ENCODE measurements around the gene SLC39A11. TPM values are rescaled to one million over a fixed set of nuclear protein-coding genes. Genes with fewer than 3 reads are reported as not detected.

The SLC39A11 gene
- total RNA-seq, 4 donors from 2014 or later: 45.2 to 59.5 (median 49.2) TPM

GRCh38 chr17:72863526-72864211 lies 228.8 kb downstream of the SLC39A11 start:
- Histone ChIP-seq H3K4me3 (no peak overlapping the region), H3K27me3 (no peaks in the 10 kb centered on the region), H3K27ac (no peak overlapping the region), H3K36me3 (no peaks in the 10 kb centered on the region), H3K4me1 (no peaks in the 10 kb centered on the region), H3K9me3 (no peaks in the 10 kb centered on the region)
- WGBS: 92% methylated on average over 11 of the region's 11 CpGs
- no peak for DNase-seq (ENCODE audit: low spot score in 2 of 2)
- TF ChIP-seq POLR2A (IDR thresholded peaks at IDR 0.05): no peak
- TF ChIP-seq CTCF (IDR thresholded peaks at IDR 0.05): no peak
- TF ChIP-seq EP300 (IDR thresholded peaks at IDR 0.05): no peak
- no peak for TF ChIP-seq POLR2AphosphoS5 (IDR thresholded peaks at IDR 0.05)

DNA sequence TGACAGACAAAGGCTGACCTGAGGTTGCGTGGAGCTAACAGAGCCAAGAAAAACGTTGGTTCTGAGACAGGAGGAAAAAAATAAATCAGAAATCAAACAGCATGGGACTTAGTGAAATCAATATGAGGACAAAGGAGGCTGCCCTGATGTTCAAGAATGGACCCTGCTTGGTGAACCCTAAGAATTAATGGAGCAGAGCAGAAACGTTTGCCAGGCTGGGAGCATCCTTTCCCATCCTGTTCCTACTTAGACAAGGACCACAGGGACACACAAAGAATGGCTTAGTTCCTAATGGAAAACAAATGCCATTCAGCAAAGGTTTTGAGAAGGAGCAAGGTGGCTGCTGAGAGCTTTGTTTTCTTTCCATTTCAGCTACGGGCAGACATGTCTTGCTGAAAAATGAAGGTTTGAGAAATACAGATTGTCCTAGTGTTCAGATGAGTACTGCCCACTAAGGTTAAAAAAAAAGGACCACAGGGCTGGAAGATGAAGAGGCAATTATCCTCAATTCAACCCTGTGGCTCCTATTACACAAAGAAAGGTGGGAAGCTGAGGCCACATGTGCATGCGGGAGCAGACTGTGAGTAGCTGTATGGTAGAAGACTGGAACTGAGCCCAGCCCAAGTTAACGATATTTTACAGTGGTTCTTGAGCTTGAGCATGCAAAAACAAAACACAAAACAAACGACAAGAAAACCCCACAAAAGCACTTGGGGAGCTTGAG lies 230.1 kb downstream of the SLC39A11 start:
- WGBS: 68% methylated on average over 7 of the region's 7 CpGs

GRCh38 chr17:72861811-72862210 lies 230.7 kb downstream of the SLC39A11 start:
- no peak for DNase-seq (ENCODE audit: low spot score in 2 of 2)
- H3K4me3 ChIP-seq: no peak overlapping the region
- H3K27me3 ChIP-seq: no peaks in the 10 kb centered on the region
- H3K27ac ChIP-seq: no peak overlapping the region
- H3K9me3 ChIP-seq: no peaks in the 10 kb centered on the region
- no peaks in the 10 kb centered on the region for H3K36me3 ChIP-seq
- TF ChIP-seq POLR2AphosphoS5 (IDR thresholded peaks at IDR 0.05): no peak
- TF ChIP-seq CTCF (IDR thresholded peaks at IDR 0.05): no peak
- TF ChIP-seq EP300 (IDR thresholded peaks at IDR 0.05): no peak
- no peak for TF ChIP-seq POLR2A (IDR thresholded peaks at IDR 0.05)
- no peaks in the 10 kb centered on the region for H3K4me1 ChIP-seq

More for the DNA sequence above, 230.1 kb downstream of the SLC39A11 start:
- Histone ChIP-seq H3K4me1 (no peaks in the 10 kb centered on the region), H3K9me3 (no peaks in the 10 kb centered on the region), H3K27ac (no peak overlapping the region), H3K36me3 (no peaks in the 10 kb centered on the region), H3K4me3 (no peak overlapping the region), H3K27me3 (no peaks in the 10 kb centered on the region)
- TF ChIP-seq POLR2A (IDR thresholded peaks at IDR 0.05): no peak
- no peak for TF ChIP-seq EP300 (IDR thresholded peaks at IDR 0.05)
- no peak for TF ChIP-seq POLR2AphosphoS5 (IDR thresholded peaks at IDR 0.05)
- no peak for TF ChIP-seq CTCF (IDR thresholded peaks at IDR 0.05)
- DNase-seq (ENCODE audit: low spot score in 2 of 2): no peak

DNA sequence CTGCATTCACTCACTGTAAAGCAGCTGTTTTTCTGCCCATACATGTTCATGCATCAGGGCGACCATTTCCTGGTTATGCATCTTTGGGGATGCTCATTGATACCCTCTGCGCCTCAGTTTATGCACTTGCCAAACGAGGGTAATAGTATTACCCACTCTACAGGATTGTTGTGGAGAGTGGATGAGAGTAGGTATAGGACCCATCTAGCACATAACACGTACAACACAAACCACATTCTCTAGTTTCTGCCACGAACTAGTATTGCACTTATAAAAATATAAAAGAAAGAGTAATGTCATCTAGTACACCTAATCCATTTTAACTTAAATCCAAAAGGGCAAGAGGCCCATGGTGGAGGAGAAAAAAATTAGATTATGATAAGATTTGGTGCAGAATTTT lies 231.7 kb downstream of the SLC39A11 start:
- Histone ChIP-seq H3K4me1 (no peaks in the 10 kb centered on the region), H3K4me3 (no peak overlapping the region), H3K36me3 (no peaks in the 10 kb centered on the region), H3K27me3 (no peaks in the 10 kb centered on the region), H3K27ac (no peak overlapping the region), H3K9me3 (no peaks in the 10 kb centered on the region)
- TF ChIP-seq CTCF (IDR thresholded peaks at IDR 0.05): no peak
- TF ChIP-seq POLR2A (IDR thresholded peaks at IDR 0.05): no peak
- TF ChIP-seq EP300 (IDR thresholded peaks at IDR 0.05): no peak
- no peak for TF ChIP-seq POLR2AphosphoS5 (IDR thresholded peaks at IDR 0.05)
- DNase-seq (ENCODE audit: low spot score in 2 of 2): no peak
- 94% methylated on average over 5 of the region's 5 CpGs for WGBS

GRCh38 chr17:72858826-72859495 lies 233.5 kb downstream of the SLC39A11 start:
- Histone ChIP-seq H3K4me3 (no peak overlapping the region), H3K27ac (no peak overlapping the region)
- TF ChIP-seq CTCF (IDR thresholded peaks at IDR 0.05): no peak
- no peak for TF ChIP-seq EP300 (IDR thresholded peaks at IDR 0.05)
- TF ChIP-seq POLR2AphosphoS5 (IDR thresholded peaks at IDR 0.05): no peak
- no peak for TF ChIP-seq POLR2A (IDR thresholded peaks at IDR 0.05)

More at GRCh38 chr17:72858826-72859495, 233.5 kb downstream of the SLC39A11 start:
- Histone ChIP-seq H3K27me3 (no peaks in the 10 kb centered on the region), H3K36me3 (no peaks in the 10 kb centered on the region), H3K4me1 (no peaks in the 10 kb centered on the region), H3K9me3 (no peaks in the 10 kb centered on the region)
- no peak for DNase-seq (ENCODE audit: low spot score in 2 of 2)
